ENCODE data around the gene POU2AF3.

DNA sequence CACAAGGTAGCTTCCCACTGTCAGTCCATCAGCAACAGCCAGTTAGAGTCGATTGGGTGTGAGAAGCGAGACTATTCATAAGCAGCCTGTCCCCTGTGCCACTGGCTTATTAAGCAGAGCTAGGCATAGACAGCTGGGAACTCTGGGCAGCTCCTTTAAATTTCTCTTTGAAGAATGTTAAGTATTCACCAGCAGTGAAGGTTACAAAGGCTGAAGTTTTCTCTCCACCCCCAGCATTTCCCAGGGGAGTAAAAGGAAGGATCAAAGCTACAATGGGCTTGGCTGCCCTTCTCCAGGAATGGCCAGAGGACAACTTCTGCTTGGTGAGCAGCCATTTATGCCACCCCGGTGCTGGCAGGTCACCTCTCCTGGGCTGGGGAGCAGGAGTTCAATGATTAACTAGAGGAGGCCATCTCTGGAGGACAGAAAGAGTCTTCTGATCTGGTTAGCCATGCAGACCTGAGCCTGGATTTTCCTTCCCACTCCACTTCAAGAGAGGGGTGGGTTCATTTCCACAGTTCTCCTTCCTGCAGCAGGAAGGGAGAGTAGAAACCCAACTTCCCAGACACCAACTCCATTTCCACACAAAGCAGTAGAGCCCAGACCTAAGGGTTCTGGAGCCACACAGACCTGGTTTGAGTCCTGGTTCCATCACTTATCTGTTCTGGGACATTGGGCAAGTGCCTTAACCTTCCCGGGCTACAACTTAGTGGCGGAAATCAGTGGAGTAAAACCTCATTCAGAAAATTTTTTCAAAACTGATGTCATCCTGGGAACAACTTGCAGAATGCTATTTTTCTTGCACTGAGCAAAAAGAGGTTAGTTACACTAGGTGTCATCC lies 22.6 kb downstream of the POU2AF3 start:
- TF ChIP-seq, protein P1, sequence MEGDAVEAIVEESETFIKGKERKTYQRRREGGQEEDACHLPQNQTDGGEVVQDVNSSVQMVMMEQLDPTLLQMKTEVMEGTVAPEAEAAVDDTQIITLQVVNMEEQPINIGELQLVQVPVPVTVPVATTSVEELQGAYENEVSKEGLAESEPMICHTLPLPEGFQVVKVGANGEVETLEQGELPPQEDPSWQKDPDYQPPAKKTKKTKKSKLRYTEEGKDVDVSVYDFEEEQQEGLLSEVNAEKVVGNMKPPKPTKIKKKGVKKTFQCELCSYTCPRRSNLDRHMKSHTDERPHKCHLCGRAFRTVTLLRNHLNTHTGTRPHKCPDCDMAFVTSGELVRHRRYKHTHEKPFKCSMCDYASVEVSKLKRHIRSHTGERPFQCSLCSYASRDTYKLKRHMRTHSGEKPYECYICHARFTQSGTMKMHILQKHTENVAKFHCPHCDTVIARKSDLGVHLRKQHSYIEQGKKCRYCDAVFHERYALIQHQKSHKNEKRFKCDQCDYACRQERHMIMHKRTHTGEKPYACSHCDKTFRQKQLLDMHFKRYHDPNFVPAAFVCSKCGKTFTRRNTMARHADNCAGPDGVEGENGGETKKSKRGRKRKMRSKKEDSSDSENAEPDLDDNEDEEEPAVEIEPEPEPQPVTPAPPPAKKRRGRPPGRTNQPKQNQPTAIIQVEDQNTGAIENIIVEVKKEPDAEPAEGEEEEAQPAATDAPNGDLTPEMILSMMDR (IDR thresholded peaks at IDR 0.05), result no peak
- TF ChIP-seq POLR2A (IDR thresholded peaks at IDR 0.05), result no peak
